Smooth muscle cell (in vitro differentiated cells): ENCODE data around the gene EPO. TPM values are rescaled to one million over a fixed set of nuclear protein-coding genes. Genes with fewer than 3 reads are reported as not detected.
"Not testable (repeated sequence)": the region's sequence is repeated elsewhere in the genome, so short reads cannot be mapped to it uniquely, and the experiment has no call there.

ENCODE experiments used
- DNase-seq: peaks from one replicate; lab custom pipeline; 2025; ENCODE audit not compliant: unreplicated experiment; lab: John Stamatoyannopoulos, UW
- H2AFZ ChIP-seq: fragments of 200-600 bp; sonication (generic); 2 replicates; pipeline ENCODE4 v1.6.0; 2016; ENCODE audit warnings: antibody characterized with exemption, low read depth, mild to moderate bottlenecking
- H3F3A ChIP-seq: fragments of 200-600 bp; sonication (generic); 2 replicates; pipeline ENCODE4 v1.6.0; 2017; ENCODE audit warnings: antibody characterized with exemption, low read depth
- H3K27ac ChIP-seq: fragments of 200-600 bp; sonication (generic); 2 replicates; pipeline ENCODE4 v1.5.1; 2016; ENCODE audit warnings: low read depth, mild to moderate bottlenecking
- H3K27me3 ChIP-seq: fragments of 200-600 bp; sonication (generic); 2 replicates; pipeline ENCODE4 v1.6.1; 2016; ENCODE audit warnings: low read depth, mild to moderate bottlenecking
- H3K36me3 ChIP-seq: fragments of 200-600 bp; sonication (generic); 2 replicates; pipeline ENCODE4 v1.5.1; 2016; ENCODE audit warnings: low read depth
- H3K4me1 ChIP-seq: fragments of 200-600 bp; sonication (generic); 2 replicates; pipeline ENCODE4 v1.5.1; 2016; ENCODE audit warnings: low read depth
- H3K4me2 ChIP-seq: fragments of 200-600 bp; sonication (generic); 2 replicates; pipeline ENCODE4 v1.6.0; 2016; ENCODE audit warnings: mild to moderate bottlenecking
- H3K4me3 ChIP-seq: fragments of 200-600 bp; sonication (generic); 2 replicates; pipeline ENCODE4 v1.5.1; 2016; ENCODE audit warnings: mild to moderate bottlenecking
- H3K79me2 ChIP-seq: fragments of 200-600 bp; sonication (generic); 2 replicates; pipeline ENCODE4 v1.6.0; 2016; ENCODE audit warnings: low read depth, mild to moderate bottlenecking
- H3K9ac ChIP-seq: fragments of 200-600 bp; sonication (generic); 2 replicates; pipeline ENCODE4 v1.6.0; 2016; ENCODE audit warnings: low read depth
- H3K9me3 ChIP-seq: fragments of 200-600 bp; sonication (generic); replicated peaks from 2 replicates; pipeline ENCODE4 v1.5.1; 2016; ENCODE audit warnings: low read depth
- H4K20me1 ChIP-seq: fragments of 200-600 bp; sonication (generic); 2 replicates; pipeline ENCODE4 v1.6.0; 2016; ENCODE audit warnings: low read depth
- CTCF ChIP-seq: fragments of 200-600 bp; sonication (generic); IDR thresholded peaks from 2 replicates; pipeline ENCODE4 v1.5.1; 2017; ENCODE audit warnings: borderline replicate concordance, mild to moderate bottlenecking, antibody characterized with exemption; ENCODE audit not compliant: insufficient read depth, poor library complexity, severe bottlenecking
- WGBS: methylation state at CpG from one replicate; pipeline ENCODE4 v1.1.7; 2016; ENCODE audit warnings: low lambda C conversion rate; 5-methylcytosine and 5-hydroxymethylcytosine counted together
- polyA plus RNA-seq: library from polyadenylated mRNA; unstranded; fragments of >200 nt; fragmentation: Nextera tagmentation; extraction: Ambion mirVana; gene quantifications from 2 replicates; pipeline ENCODE4 v1.2.1, GENCODE V29; 2016
- total RNA-seq: library from RNA; depleted of rRNA; stranded (reverse); fragments of >200 nt; gene quantifications from 2 replicates; pipeline ENCODE4 v1.2.3, GENCODE V29; 2014

The EPO gene
- total and polyA plus RNA-seq, 2 experiments from 2014 or later = not detected

DNA sequence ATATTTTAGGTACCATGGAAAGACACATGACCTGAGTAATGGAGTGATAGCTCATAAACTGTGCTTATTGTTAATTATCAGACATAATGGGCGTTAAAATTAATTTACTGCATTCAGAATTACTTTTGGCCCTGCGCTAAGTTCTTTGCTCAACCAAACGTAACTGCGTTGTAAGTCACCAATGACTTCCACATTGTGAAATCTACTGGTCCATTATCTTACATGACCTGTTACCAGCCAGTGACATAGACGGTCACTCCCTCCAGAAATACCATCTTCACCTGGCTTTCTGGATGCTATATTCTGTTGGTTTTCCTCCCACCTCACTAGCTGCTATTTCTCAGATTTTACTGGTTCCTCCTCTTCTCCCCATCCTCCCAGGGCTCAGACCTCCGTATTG lies 21.2 kb upstream of the EPO start:
- no peaks in the 10 kb centered on the region for H4K20me1 ChIP-seq
- H3K4me1 ChIP-seq = no peaks in the 10 kb centered on the region
- H3K27ac ChIP-seq = no peak overlapping the region
- H3F3A ChIP-seq = peaks cover 6% of the 10 kb centered on the region
- H3K4me3 ChIP-seq = no peak overlapping the region
- TF ChIP-seq CTCF = no peak
- no peaks in the 10 kb centered on the region for H3K9me3 ChIP-seq
- DNase-seq = no peak
- no peaks in the 10 kb centered on the region for H3K79me2 ChIP-seq
- H3K27me3 ChIP-seq = no peaks in the 10 kb centered on the region
- no peak overlapping the region for H3K4me2 ChIP-seq
- no peak overlapping the region for H2AFZ ChIP-seq
- no peaks in the 10 kb centered on the region for H3K36me3 ChIP-seq
- H3K9ac ChIP-seq = no peak overlapping the region
- WGBS = 77% methylated on average over 6 of the region's 6 CpGs

GRCh38 chr7:100701089-100701488 lies 19.2 kb upstream of the EPO start:
- not testable (repeated sequence) for H2AFZ ChIP-seq, H3K4me3 ChIP-seq, H3K9me3 ChIP-seq, H3K9ac ChIP-seq, H3F3A ChIP-seq, H3K36me3 ChIP-seq, H3K4me1 ChIP-seq, H3K79me2 ChIP-seq, H4K20me1 ChIP-seq, DNase-seq, H3K27me3 ChIP-seq, H3K4me2 ChIP-seq, H3K27ac ChIP-seq
- 93% methylated on average over 3 of the region's 3 CpGs for WGBS

GRCh38 chr7:100705320-100705752 lies 14.9 kb upstream of the EPO start:
- WGBS = 1% methylated on average over 25 of the region's 25 CpGs
- H3K27me3 ChIP-seq = no peaks in the 10 kb centered on the region
- no peaks in the 10 kb centered on the region for H3K36me3 ChIP-seq
- no peaks in the 10 kb centered on the region for H4K20me1 ChIP-seq
- peaks cover 14% of the 10 kb centered on the region for H3K79me2 ChIP-seq
- peak; percentile 92 for TF ChIP-seq CTCF
- peak overlapping the region; percentile 45 for H3K27ac ChIP-seq
- peak overlapping the region; percentile 89 for H3K4me3 ChIP-seq
- H3K9me3 ChIP-seq = no peaks in the 10 kb centered on the region
- H3K9ac ChIP-seq = peak overlapping the region; percentile 64
- H3K4me2 ChIP-seq = peak overlapping the region; percentile 89
- H3K4me1 ChIP-seq = peaks cover 7% of the 10 kb centered on the region
- no peaks in the 10 kb centered on the region for H3F3A ChIP-seq
- DNase-seq = peak; percentile 91
- H2AFZ ChIP-seq = peak overlapping the region; percentile 80

DNA sequence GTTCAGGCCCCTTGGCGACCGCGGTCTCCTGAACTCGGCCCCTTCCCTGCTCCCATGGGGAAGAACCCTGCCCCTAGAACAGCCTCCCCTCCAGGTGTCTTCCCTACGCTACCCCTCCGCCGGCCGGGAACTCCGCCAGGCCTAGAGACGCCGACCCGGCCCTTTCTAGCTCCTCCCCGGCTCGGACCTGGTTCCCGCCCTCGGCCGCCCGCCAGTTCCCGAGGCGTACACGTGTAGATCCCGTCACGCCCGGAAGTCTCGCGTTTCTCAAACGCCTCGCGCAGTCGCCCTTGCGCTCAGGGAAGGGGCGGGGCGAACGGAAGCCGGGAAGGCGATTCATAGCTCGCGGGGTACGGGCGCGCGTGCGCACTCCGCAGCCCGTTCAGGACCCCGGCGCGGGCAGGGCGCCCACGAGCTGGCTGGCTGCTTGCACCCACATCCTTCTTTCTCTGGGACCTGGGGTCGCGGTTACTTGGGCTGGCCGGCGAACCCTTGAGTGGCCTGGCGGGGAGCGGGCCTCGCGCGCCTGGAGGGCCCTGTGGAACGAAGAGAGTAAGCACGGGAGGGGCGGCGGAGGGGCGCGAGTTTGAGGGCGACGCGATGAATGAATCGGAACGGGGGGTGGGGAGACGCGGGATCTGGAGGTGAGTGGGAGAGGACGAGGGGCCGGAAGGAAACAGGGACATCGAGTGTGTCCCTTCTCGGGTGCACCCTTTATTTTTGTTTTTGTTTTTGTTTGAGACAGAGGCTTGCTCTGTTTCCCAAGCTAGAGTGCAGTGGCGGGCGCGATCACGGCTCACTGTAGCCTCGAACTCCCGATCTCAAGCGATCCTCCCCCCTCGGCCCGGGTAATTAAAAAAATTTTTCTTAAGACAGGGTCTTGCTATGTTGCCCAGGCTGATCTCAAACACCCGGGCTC lies 14.3 kb upstream of the EPO start, which contains the start of gene POP7:
Gene POP7 (plus strand): TSS at position 369 of the 919 bp plus-strand sequence. CDS start 710 bp downstream, outside the sequence.
- Histone ChIP-seq H3K4me1 (peaks cover 7% of the 10 kb centered on the region), H3K9ac (peak within 1 kb of the TSS; percentile 84), H4K20me1 (no peaks in the 10 kb centered on the region), H3K4me2 (peak within 1 kb of the TSS; percentile 89), H2AFZ (peak within 1 kb of the TSS; percentile 92), H3K27ac (peak within 1 kb of the TSS; percentile 45), H3K9me3 (no peaks in the 10 kb centered on the region), H3K79me2 (peaks cover 14% of the 10 kb centered on the region), H3K4me3 (peak within 1 kb of the TSS; percentile 89), H3K36me3 (no peaks in the 10 kb centered on the region), H3K27me3 (no peaks in the 10 kb centered on the region), H3F3A (no peaks in the 10 kb centered on the region)
- DNase-seq = peak; percentile 96
- no peak for TF ChIP-seq CTCF
- under 1% methylated on average over 81 of the region's 86 CpGs for WGBS
